ACHN (cell line): Measurements from ENCODE around the gene CLCNKA.
A peak's percentile ranks its signal among the peaks of the same experiment; 100 is the strongest.
"Not testable (repeated sequence)": the region's sequence is repeated elsewhere in the genome, so short reads cannot be mapped to it uniquely, and the experiment has no call there.

Experiments used
- DNase-seq: peaks from one replicate; pipeline ENCODE4 v3.0.0-alpha.2; 2015
- in situ Hi-C: cut with HindIII; loops from 2 replicates; pipeline ENCODE4 v1.10.0; 2017; ENCODE audit warnings: low sequenced_read_pairs, low pct_ligation_motif_present, low pct_unique_long_range_greater_than_20kb

Gene CLCNKA

DNA sequence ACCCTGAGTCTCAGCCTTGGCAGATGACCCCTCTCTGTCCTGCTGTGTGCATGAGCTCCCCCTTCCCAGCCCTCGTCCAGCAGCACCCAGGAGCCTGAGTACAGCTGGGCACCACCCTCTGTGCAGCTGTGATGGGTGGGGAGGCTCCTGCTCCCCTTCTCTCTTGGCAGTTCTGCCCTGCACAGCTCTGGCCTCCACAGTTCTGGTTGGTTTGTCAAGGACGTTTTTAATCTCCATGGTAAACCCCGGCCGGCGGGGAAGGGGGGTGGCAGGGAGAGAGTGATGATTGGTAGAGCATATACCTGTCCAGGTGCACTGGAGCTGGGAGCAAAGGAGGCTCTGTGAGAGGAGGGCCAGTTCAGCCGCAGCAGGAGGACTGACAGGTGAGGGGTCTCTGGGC, at the start of gene CLCNKA:
Gene CLCNKA, plus strand, starts transcription at position 356 of the 400 bp plus-strand sequence. CDS start 584 bp downstream, outside the sequence.
- DNase-seq = no peak

DNA sequence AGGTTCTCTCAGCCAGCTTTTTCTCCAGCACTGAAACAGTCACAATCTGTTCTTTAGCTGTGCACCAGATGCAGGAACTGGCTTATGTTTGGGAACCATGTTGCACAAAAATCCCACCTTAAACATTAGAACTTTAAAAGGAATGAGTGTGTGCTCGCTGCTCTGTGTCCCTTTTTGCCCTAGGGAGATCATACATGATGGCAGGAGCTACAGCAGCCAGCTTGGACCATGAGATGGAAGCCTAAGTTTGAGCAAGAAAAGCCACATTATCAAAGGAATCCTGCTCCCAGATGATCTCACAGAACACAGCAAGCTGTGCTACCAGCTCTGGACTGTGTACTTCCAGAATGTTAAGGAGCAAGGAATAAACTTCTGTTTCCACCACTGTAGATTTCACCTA, 49.4 kb upstream of the CLCNKA start:
- in situ Hi-C loops = loop anchor here (25.0 kb wide), 1 partner anchor 160 kb away; the partner anchor contains the start of gene UQCRHL
- DNase-seq = no peak

More for the DNA sequence above, at the start of gene CLCNKA:
- in situ Hi-C loops = no loop called here

DNA sequence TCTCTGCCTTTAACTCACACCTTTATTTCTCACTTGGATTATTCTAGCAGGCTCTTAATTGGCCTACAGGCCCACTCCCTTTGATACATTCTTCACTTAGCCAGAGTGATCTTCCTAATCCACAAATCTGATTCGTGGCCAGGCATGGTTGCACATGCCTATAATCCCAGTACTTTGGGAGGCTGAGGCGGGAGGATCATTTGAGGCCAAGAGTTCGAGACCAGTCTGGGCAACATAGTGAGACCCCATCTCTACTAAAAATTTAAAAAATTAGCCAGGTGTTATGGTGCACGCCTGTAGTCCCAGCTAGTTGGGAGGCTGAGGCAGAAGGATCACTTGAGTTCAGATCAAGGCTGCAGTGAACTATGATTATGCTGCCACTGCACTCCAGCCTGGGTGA, 48.1 kb upstream of the CLCNKA start:
- in situ Hi-C loops = loop anchor here (25.0 kb wide), 1 partner anchor 161 kb away; the partner anchor contains the start of gene UQCRHL
- DNase-seq = no peak

DNA sequence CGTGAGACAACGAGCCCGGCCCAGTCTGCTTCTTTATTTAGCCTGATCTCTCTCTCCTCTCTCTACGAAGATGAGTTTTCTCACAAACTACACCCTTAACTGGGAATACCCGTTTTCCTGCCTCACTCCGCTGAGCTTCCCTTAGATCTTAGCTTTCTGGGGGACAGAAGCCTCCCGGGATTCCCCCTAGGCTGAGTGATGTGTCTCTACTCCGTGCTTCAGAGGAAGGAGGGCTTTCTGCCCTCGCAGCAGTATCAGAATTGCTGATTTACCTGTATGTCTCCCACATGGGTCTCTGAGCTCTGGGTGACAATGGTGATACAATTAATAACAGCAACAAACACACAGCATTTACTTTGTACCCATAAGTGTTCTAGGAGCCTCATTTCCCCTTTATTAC, 47.0 kb upstream of the CLCNKA start:
- in situ Hi-C loops = loop anchor here (25.0 kb wide), 1 partner anchor 163 kb away; the partner anchor contains the start of gene UQCRHL

DNA sequence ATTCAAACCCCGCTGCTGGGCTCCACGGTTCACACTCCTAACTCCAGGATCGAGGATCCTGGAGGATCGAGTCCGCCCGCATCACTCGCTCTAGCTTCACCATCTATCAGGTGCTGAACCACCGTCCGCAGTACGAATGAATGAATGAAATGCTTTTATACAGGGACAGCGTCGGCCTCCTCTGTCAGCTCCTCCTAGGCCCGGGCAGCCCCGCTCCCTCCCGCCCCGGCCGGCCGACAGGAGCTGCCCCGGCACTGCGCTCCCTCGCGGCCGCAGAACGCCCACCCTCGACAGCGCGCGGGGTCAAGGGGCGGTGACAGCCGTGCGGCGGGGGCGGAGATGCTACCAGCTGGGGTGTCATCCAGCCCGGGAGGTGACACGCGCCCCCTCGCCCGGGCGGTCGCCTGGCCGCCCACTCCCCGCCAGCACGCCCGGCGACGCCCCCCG, 46.5 kb upstream of the CLCNKA start:
- DNase-seq = peak; percentile 58
- in situ Hi-C loops = no loop called here

More for the DNA sequence above, 47.0 kb upstream of the CLCNKA start:
- no peak for DNase-seq

DNA sequence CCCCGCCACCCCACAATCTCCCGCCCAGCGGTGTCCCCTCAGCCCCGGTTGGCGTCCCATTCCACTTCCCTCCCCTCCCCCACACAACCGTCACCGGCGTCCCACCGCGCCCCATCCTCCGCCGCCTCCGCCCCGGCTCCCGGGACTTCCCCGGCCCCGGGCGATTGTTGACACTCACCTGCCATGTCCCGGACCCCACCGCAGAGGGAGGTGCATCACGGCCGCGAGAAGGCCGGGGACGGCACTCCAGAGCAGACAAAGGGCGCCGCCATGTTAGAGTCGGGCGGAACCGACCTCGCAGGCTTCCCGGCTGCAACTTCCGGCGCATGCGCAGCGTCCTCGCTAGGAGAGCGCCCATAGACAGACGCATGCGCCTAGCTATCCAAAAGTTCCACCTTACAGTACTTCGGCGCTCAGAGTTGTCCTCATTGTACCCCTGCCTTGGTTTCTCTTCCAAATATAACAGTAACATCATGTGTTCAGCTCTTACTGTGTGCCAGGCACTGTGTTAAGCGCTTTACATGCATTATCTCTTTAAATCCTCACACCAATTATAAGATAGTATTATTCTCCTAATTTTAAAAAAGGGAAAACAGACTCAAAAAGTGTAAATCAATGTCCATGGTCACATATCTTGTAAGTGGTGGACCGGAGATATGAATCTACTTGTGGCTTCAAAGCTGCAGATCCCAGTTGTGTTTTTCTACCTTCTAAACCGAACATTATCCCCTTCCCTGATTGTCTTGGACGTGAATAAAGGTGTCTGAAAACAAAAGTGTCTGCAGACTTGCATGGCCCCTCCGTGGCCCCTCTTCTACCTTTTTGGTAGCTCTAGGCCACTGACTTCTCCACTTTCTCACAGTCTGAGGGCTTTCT, 45.8 kb upstream of the CLCNKA start, which contains the start of gene ZBTB17:
Gene ZBTB17, minus strand, starts transcription at position 297 of the 876 bp plus-strand sequence. CDS start 27,606 bp downstream, outside the sequence.
- in situ Hi-C loops = no loop called here
- DNase-seq = peak; percentile 91

DNA sequence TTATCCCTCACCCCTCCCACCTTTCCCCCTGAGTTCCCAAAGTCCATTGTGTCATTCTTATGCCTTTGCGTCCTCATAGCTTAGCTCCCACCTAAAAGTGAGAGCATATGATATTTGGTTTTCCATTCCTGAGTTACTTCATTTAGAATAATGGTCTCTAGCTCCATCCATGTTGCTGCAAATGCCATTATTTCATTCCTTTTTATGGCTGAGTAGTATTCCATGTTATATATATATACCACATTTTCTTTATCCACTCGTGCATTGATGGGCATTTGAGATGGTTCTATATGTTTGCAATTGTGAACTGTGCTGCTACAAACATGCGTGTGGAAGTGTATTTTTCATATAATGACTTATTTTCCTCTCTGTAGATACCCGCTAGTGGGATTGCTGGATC, 43.9 kb upstream of the CLCNKA start:
- DNase-seq, in situ Hi-C loops: not testable (repeated sequence)

DNA sequence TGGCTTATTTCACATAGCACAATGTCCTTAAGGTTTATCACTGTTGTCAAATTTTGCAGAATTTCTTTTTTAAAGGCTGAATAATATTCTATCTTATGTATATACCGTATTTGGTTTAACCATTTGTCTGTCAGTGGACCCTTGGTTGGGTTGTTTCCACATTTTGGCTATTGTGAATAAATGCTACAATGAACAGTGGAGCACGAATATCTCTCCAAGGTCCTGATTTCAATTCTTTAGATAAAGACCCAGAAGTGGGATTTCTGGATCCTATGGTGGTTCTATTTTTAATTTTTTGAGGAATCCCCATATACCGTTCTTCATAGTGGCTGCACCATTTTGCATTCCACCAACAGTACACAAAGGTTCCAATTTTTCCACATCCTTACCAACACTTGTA, 40.2 kb upstream of the CLCNKA start:
- in situ Hi-C loops = no loop called here
- no peak for DNase-seq

DNA sequence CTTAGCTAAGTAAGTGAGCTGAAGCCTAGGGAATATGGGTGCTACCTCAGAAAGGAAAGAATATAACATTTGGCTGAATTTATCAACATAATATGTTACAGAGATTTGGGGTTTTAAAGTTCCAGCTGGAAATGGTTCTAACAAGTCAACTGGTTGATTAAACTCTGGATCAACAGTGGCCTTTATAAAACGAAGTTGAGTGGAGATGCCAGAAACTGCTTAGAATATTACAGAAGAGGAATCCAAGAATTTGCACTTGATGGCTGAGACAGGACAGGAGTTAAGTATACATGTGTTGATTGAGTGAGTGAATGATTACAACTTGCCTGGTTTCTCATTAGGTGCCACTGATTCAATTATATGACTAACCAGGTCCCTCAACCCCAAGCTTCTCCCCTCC, 38.6 kb upstream of the CLCNKA start:
- in situ Hi-C loops = no loop called here

DNA sequence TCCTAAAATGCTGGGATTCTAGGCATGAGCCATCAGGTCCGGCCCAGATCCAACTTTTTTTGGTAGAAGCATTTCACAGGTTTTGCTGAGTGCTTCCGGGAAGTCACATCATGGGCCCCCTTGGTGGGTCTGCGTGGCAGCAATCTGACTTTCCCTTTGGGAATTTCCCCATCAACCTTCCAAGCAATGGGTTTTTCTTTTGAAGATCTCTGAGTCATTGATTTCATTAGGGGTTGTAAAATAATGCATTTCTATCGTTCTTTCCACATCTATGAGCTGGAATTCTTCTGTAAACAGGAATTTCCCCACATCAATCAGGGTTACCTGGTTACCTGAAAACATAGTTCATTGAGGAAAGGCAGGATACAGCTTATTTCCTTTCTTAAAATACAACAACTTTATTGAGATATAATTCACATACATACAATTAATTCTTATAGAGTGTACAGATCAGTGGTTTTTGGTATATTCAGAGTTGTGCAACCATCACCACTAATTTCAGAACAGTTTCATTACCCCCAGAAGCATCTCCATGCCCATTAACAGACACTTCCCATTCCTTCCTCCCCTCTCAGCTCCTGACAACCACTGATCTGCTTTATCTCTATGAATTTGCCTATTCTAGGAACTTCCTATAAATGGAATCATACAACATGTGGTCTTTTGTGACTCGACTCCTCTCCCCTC, 36.1 kb upstream of the CLCNKA start:
- in situ Hi-C loops = no loop called here
- no peak for DNase-seq

More for the DNA sequence above, 38.6 kb upstream of the CLCNKA start:
- DNase-seq = no peak

DNA sequence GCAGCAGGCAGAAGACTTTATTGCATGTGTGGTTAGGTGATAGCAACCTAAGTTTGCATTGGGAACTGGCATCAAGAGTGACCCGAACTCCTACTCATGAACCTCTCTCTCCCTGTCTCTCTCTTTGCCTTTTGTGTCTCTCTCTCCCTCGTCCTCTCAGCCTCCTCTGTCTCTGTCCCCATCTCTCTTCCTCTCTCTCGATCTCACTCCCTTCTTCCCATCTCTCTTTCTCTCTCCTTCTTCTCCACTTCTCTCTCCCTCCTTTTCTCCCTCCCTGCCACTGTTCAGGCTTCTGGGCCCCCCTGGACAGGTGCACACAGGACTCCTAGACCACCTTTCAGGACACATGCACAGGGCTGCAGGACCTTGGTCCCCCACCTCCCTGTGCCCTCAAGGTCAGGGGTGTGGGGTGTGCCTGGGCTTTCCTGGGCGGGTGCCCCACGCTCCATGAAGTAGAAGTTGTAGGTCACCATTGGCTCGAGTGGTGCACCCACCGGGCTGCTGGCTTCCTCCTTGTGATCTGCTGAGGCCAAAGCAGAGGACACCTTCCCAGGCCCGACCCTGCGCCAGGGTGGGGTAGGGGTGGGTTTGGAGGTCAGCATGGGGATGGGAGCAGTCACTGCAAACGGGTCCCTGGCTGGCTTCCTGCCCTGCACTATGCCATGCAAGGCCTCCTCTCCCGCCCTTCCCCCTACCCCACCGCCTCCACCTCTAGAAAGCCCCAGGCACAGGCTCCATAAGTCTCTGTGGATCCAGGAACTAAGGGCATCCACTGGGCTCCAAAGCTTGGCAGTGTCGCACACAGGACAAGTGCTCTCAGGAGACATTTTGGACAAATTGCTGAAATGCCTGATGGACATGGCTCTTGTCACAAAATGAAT, 32.7 kb upstream of the CLCNKA start:
- in situ Hi-C loops = no loop called here
- DNase-seq = no peak

DNA sequence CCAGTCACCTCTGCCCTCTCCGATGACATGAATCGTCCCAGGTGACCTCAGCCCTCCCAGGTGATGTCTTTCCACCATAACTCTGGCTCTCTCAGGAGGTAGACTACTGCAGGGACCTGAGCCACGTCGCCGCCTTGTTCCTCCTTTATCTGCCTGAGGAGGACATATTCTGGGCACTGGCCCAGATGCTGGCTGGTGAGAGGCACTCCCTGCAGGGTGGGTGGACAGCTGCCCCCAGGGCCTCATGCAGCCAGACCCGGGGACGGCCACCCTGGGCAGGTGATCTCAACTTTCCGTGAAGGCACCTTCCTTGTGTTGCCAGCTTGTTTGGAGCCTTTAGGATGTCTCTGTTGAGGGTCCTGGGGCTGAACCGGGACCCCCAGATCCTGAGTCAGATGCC, 32.1 kb upstream of the CLCNKA start:
- in situ Hi-C loops = no loop called here
- no peak for DNase-seq

DNA sequence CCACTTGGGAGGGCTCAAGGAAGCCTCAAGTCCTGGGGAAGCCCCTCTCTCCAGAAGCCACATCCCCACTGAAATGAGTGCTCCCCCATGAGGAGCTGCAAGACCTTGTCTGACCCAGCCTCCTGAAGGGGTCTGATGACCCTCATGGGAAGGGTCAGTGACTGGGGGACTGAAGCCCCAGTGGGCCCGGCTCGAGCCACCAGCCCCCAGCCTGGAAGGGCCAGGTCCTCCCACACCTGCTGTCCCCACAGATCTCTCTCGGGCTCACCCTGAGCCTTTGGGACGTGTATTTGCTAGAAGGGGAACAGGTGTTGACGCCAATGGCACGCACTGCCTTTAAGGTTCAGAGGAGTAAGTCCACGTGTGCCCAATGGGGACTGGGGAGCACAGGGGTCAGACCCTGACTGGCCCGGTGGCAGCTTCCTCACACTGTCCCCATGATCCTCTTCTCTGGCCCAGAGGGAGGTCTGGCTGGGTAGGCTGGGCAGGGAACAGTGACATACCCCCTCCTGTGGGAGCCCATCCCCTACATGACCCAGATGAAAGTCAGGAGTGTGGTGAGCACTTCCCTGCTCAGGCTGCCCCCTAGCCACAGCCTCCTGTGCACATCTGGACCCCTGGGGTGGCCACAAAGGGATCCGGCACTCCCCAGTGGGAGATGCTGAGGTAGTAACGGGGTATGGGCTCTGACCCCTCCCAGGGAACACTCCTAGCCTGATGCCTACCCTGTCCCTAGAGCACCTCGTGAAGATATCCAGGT, 30.2 kb upstream of the CLCNKA start:
- in situ Hi-C loops = no loop called here
- DNase-seq = no peak

DNA sequence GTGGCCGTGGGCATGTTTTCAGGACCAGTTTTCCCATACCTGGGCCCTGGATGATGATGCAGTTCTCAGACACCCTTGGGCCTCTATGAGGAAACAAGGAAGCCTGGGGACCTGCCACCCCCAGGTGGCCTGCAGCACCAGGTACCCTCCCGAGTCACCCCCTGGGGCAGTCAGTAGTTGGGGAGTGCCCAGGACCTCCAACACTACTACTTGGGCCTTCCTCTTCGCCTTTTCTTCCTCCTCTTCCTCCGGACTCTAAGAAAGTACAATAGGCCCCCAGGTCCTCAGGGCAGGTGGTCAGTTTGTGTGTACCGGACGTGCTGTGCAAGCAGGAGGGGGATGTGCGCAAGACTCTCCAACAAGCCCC, 29.7 kb upstream of the CLCNKA start:
- in situ Hi-C loops = no loop called here
- DNase-seq = no peak

DNA sequence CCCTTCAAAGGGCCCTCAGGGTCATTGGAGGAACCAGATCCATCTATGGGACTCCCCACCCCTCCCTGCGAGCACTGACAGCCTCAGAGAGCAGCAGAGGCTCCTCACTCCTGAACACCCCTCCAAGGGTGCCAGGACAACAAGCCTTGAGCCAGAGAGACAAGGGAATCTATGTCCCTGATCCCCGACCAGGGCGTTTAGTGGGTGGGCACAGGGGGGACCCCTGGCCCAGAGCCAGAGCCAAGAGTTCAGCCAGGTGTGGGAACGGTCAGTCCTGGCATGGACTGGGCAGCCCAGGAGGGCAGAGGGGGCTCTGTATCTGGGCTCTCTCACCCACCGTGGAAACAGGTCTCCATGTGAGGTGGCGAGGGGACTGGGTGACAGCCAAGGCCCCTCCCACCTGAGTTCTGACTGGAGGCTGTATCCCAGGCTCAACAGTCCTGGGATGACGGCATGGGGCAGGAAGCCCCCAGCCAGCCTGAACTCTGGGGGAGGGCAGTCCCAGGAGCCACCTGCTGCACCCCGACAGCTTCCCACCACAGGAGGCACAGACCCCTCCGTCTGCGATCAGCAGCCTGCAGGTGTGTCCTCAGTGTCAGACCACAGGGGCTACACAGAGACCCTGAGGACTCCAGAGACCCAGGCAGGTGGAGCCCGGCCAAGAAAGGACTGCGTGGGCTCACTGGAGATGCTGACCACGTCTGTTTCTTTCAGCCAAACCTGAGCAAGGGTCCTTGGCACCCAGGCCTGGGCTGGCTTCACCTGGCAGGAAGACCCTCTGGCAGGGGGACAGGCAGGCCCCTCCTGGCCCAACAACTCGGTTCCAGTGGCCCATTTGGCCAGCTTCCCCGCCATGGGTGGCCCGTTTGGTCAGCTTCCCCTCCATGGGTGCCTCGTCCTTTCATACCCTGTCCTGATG, 29.0 kb upstream of the CLCNKA start:
- no peak for DNase-seq
- in situ Hi-C loops = no loop called here

DNA sequence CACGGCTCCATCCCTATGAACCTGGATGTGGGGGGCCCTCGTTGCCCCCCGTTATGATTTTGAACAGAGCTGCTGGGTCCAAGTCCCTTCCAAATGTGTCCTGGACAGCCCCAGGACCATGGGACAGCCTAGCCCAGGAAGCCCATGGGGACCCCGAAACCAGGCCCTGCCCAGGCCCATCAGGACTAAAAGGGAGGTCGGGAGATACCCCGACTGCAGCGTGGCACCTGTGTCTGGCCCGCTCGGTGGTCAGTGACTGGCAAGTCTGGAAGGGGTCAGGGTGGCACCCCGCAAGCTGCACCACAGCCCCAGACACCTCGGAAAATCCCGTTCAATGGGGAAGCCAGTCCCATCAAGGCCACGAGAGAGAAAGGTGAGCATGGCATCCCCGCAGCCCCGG, 28.2 kb upstream of the CLCNKA start:
- in situ Hi-C loops = no loop called here
- DNase-seq = no peak

DNA sequence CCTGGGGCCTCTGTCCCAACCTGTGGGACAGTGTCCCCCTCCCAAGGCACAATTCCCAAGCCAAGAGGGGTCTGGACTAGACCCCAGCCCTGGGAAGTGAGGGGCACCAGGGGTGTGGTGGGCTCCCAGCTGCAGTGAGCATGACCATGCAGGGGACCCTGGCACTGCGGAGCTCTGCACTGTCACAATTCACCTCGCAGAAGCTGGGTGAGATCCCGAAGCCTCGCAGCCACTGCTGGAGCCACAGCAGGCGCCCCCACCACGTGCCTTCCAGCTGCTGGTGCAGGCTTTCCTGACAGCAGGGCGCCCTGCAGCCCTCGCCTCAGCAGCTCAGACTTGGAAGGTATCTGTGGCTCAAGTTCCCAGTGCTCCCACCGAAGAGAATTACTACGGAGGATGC, 27.8 kb upstream of the CLCNKA start:
- in situ Hi-C loops = no loop called here
- DNase-seq = no peak
